Activated B cell treated with CpG ODN at 0.5 μM for 24 hours (primary cell): ENCODE data around the gene CAVIN2. TPM values are rescaled to one million over a fixed set of nuclear protein-coding genes. Genes with fewer than 3 reads are reported as not detected.

ENCODE experiments used
- ATAC-seq: fragments of 200-7000 bp; cut with Tn5 transposase; one replicate; pipeline ENCODE4 v1.10.0; 2021; ENCODE audit warnings: low read depth, mild to moderate bottlenecking, moderate library complexity
- CTCF ChIA-PET: fragments of 350-600 bp; sonication (Branson Sonifier 250); formaldehyde crosslinking; loops from one replicate; lab custom pipeline; 2021; ENCODE audit warnings: antibody characterized with exemption; lab: Charles Lee
- POLR2A ChIA-PET: fragments of 350-600 bp; sonication (Branson Sonifier 250); formaldehyde crosslinking; loops from one replicate; lab custom pipeline; 2021; ENCODE audit warnings: antibody characterized with exemption; lab: Charles Lee
- DNase-seq: peaks from one replicate; pipeline ENCODE4 v3.0.0; 2022
- H3K27ac Mint-ChIP-seq: one replicate; pipeline ENCODE4 v1.8.0; 2020; ENCODE audit warnings: mixed read lengths
- H3K27me3 Mint-ChIP-seq: one replicate; pipeline ENCODE4 v1.8.0; 2021; ENCODE audit warnings: mixed read lengths
- H3K36me3 Mint-ChIP-seq: one replicate; pipeline ENCODE4 v1.8.0; 2021; ENCODE audit warnings: low read depth, mixed read lengths
- H3K4me1 Mint-ChIP-seq: one replicate; pipeline ENCODE4 v1.8.0; 2021; ENCODE audit warnings: mixed read lengths
- H3K4me3 Mint-ChIP-seq: one replicate; pipeline ENCODE4 v1.8.0; 2020; ENCODE audit warnings: mild to moderate bottlenecking, mixed read lengths
- H3K9me3 Mint-ChIP-seq: one replicate; pipeline ENCODE4 v1.8.0; 2020; ENCODE audit warnings: mixed read lengths
- intact Hi-C: fragments of 100-400 bp; cut with micrococcal nuclease; formaldehyde crosslinking; loops from one replicate; pipeline ENCODE4 v1.15.1; 2024
- total RNA-seq: library from RNA; stranded (reverse); gene quantifications from 2 replicates; pipeline ENCODE4 v1.2.3, GENCODE V29; 2022
- TF ChIP-seq, protein P1 (sequence below): fragments of 200-600 bp; IDR thresholded peaks from one replicate; pipeline ENCODE4 v1.8.0; 2022; ENCODE audit warnings: antibody characterized with exemption, mild to moderate bottlenecking

Gene CAVIN2
- total RNA-seq, 1 donor from 2014 or later: not detected

DNA sequence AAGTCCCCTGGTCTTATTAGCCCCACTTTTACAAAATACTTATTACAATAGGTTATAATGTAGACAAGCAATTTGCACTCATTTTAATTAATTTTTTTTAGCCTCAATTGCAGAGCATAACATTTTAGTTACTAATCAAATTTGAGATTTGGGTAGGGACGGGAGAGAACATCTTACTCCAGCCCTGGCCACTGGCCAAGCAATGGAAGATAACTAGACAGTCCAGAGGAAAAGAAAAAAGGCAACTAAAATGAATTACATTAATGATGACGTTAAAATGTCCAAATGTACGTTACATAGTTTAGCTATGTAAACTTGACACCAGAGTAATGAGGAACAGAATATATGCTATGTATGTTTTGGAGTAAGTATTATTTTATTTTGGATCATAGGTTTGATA, 11.0 kb upstream of the CAVIN2 start:
- Mint-ChIP-seq H3K27me3 (peaks cover 2% of the 10 kb centered on the region), H3K36me3 (no peaks in the 10 kb centered on the region), H3K9me3 (peaks cover 2% of the 10 kb centered on the region), H3K4me3 (no peak overlapping the region), H3K4me1 (no peaks in the 10 kb centered on the region), H3K27ac (no peak overlapping the region)
- no peak for ATAC-seq
- TF ChIP-seq, protein P1, sequence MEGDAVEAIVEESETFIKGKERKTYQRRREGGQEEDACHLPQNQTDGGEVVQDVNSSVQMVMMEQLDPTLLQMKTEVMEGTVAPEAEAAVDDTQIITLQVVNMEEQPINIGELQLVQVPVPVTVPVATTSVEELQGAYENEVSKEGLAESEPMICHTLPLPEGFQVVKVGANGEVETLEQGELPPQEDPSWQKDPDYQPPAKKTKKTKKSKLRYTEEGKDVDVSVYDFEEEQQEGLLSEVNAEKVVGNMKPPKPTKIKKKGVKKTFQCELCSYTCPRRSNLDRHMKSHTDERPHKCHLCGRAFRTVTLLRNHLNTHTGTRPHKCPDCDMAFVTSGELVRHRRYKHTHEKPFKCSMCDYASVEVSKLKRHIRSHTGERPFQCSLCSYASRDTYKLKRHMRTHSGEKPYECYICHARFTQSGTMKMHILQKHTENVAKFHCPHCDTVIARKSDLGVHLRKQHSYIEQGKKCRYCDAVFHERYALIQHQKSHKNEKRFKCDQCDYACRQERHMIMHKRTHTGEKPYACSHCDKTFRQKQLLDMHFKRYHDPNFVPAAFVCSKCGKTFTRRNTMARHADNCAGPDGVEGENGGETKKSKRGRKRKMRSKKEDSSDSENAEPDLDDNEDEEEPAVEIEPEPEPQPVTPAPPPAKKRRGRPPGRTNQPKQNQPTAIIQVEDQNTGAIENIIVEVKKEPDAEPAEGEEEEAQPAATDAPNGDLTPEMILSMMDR: no peak
- intact Hi-C loops: no loop called here
- ChIA-PET POLR2A (no interaction called here), CTCF (no interaction called here)
- DNase-seq: no peak

GRCh38 chr2:191857259-191857805, 10.4 kb upstream of the CAVIN2 start:
- Mint-ChIP-seq H3K27me3 (peaks cover 2% of the 10 kb centered on the region), H3K27ac (no peak overlapping the region), H3K9me3 (peaks cover 2% of the 10 kb centered on the region), H3K4me1 (no peaks in the 10 kb centered on the region), H3K4me3 (no peak overlapping the region), H3K36me3 (no peaks in the 10 kb centered on the region)
- POLR2A ChIA-PET: no interaction called here
- DNase-seq: no peak
- TF ChIP-seq, protein P1: no peak
- intact Hi-C loops: no loop called here
- CTCF ChIA-PET: no interaction called here
- ATAC-seq: no peak

DNA sequence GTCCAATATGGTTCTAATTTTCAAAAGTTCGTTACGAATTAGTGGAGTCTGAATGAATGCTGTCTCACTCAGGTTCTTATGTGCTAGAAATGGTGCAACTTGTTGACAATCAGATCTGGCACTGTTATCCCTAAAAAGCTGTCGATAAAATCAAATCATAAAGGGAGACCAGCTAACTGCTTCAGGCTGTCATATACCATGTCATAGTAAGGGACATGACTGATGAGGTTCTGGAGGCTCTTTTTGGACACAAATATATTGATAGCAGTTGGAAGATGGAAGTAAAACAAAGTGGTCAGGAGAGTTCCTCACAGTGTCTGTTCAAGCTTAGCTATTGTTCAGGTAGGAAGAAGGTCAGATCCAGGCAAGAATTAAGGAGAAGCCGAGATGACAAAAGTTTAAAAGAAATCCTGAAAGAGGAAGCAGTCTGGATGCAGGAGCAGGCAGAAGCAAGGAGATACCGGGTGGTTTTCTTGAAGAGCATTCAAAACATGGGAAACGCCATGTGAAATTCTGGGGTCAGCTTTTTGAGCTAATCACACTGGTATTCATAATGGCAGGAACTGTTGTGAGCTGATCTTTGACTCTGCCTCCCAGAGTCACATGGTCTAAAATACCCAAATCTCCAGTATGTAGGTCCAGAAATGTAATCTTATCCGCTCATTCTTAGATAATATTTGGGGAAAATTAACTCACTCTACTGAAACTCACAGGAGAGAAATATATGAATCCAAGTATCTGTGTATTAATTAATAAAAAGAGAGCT, 9.4 kb upstream of the CAVIN2 start:
- H3K27ac Mint-ChIP-seq: no peak overlapping the region
- CTCF ChIA-PET: no interaction called here
- no peak for ATAC-seq
- H3K36me3 Mint-ChIP-seq: no peaks in the 10 kb centered on the region
- no peak for DNase-seq
- H3K9me3 Mint-ChIP-seq: peaks cover 2% of the 10 kb centered on the region
- peaks cover 2% of the 10 kb centered on the region for H3K27me3 Mint-ChIP-seq
- intact Hi-C loops: no loop called here
- TF ChIP-seq, protein P1: no peak
- H3K4me1 Mint-ChIP-seq: no peaks in the 10 kb centered on the region
- POLR2A ChIA-PET: no interaction called here
- no peak overlapping the region for H3K4me3 Mint-ChIP-seq

GRCh38 chr2:191855382-191855781, 8.5 kb upstream of the CAVIN2 start:
- ATAC-seq (no peak), DNase-seq (no peak)
- TF ChIP-seq, protein P1: no peak
- H3K4me3 Mint-ChIP-seq: no peak overlapping the region
- no peaks in the 10 kb centered on the region for H3K36me3 Mint-ChIP-seq
- CTCF ChIA-PET: no interaction called here
- H3K27ac Mint-ChIP-seq: no peak overlapping the region
- peaks cover 2% of the 10 kb centered on the region for H3K27me3 Mint-ChIP-seq
- peaks cover 2% of the 10 kb centered on the region for H3K9me3 Mint-ChIP-seq
- POLR2A ChIA-PET: no interaction called here
- intact Hi-C loops: no loop called here
- H3K4me1 Mint-ChIP-seq: no peaks in the 10 kb centered on the region

DNA sequence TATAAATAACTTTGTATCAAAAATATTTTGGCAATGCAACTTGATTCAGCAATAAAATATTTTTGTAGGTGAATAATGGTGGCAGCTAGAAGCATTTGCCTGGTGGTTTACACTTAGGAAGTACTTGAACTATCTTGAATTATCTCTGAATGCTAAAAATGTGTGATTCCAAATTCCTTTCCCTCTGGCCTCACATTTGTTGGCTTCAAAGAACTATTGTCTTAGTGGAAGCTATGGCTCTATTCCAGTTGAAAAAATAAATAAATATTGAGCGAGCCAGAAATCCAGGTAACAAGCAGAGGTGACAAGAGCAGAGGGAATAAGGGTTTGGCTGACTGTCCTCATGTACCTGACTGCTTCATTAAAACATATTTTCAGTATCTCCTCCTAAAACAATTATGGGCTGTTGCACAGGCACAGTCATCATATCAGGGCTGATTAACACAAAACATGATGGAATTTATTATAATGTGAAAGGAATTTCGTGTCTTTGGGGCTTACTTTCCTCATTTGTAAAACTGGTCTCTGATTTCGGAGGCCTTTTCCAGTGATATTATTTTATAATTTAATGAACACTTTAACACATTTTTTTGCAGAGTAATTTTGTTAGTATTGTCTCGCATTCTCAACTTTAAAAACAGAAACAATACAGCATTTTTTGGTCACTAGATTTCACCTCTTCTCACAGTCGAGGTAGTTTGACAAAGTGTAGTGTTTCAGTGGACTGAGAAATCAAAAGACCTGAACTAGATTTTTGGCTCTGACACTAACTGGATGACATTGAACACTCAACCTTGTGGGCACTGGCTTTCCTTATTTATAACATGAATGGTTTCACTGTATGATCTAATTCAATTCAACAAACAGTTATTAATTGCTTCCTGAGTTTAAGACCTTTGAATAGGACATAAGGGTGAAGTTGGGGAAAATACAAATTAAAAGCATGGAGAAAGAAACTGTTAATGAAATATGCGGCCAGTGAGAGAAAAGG, 7.8 kb upstream of the CAVIN2 start:
- ChIA-PET CTCF (no interaction called here), POLR2A (no interaction called here)
- ATAC-seq (no peak), DNase-seq (no peak)
- no peak overlapping the region for H3K27ac Mint-ChIP-seq
- H3K4me3 Mint-ChIP-seq: no peak overlapping the region
- no peaks in the 10 kb centered on the region for H3K4me1 Mint-ChIP-seq
- intact Hi-C loops: no loop called here
- H3K9me3 Mint-ChIP-seq: no peaks in the 10 kb centered on the region
- H3K36me3 Mint-ChIP-seq: no peaks in the 10 kb centered on the region
- H3K27me3 Mint-ChIP-seq: peaks cover 6% of the 10 kb centered on the region
- TF ChIP-seq, protein P1: no peak
